HG03442 (cell line): Measurements from ENCODE around the gene GOLGA7B.

Experiments
- ATAC-seq: cut with Tn5 transposase; IDR thresholded peaks from one replicate; pipeline ENCODE4 v1.9.1; 2021; ENCODE audit warnings: mild to moderate bottlenecking, moderate library complexity; ENCODE audit not compliant: unreplicated experiment

Gene GOLGA7B

DNA sequence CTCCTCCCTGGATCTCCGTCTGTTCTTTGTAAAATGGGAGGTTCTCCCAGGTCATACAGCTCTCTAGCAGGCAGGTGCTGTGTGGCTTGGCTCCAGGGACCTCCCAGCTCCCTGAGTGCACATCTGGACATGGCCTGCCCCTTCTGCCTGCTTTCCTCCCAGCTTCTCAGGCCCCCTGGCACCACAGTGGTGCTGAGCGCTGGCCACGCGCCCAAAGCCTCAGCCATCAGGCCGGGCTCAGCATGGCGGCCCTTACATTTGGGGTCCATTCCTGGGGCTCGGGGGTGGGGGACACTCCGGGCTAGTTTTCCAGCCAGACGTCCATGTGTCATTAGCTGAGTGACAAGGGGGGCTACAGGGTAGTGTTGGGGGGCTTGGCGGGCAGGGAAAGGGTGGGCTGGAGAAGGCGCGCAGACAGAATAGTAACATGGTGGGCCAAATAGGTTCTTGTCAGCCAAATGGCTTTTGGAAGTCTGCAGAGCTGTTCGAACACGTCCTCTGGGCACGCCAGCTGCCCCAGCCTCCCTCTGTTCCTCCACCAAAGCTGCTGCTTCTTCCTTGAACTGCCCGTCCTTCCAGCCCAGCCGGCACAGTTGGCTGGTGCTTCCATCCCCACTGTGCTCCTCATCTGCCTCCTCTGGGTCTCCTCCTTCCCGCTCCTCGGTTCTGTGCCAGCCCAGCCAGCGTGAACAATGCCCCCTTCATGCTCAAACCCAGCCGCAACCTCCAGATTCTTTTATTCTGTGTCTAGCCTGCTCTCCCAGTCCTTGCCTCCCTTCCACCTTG is 65.9 kb downstream of the GOLGA7B start:
- no peak for ATAC-seq

DNA sequence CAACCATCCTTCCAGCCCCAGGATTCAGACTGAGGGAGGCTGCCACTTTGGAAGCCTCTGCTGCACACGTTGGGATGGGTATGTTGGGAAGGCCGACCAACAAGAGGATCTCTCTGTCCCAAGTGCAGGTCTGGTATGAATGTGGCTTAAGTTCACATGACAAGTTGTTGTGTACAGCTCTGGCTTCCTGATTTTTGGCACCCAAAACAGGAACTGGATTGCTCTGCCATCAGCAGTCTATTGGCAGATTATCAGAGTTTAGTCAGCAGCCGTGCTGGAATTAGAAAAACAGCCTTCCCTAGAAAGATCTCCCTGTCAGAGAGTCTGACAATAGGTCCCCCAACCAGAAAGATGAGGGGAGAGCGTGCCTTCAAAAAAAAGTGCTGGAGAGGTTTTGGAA is 66.9 kb downstream of the GOLGA7B start:
- no peak for ATAC-seq

DNA sequence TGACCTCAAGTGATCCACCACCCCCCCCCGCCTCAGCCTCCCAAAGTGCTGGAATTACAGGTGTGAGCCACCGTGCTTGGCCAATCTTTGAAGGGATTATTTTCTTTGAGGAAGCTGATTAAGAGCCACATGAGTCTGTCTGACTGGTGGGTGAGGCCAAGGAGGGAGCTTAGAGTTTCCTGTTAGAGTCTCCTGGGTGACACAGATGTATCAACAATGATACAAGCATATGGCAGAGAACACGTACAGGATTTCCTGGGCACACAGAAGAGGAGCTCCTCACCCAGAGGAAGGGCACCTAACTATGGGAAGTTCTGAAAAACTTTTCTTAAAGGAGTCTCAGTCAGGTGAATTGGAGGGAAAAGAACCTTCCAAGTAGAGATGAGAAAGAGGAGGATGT is 69.4 kb downstream of the GOLGA7B start:
- ATAC-seq: no peak

DNA sequence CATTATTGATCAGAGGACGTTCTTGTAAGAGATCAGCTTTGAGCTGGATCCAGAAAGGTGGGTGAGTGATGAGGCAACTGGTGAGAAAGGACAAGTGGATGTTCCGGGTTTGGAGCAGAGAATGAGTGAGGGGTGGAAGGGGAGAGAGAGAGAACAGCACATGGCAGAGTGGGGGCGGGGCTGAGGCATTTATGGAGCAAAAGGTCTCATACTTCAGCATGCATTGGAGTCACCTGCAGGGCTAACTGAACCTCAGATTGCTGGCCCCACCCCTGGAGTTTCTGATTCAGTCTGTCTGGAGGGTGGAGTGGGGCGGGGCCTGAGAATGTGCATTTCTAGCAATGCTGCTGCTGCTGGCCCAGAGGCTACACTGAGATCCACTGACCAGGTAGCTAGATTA is 71.2 kb downstream of the GOLGA7B start:
- no peak for ATAC-seq
